NT2/D1 (cell line): ENCODE measurements around the gene BACE2.
"Not testable (repeated sequence)": the region's sequence is repeated elsewhere in the genome, so short reads cannot be mapped to it uniquely, and the experiment has no call there.

Source experiments
- DNase-seq: peaks from one replicate; pipeline ENCODE4 v3.0.0-alpha.2; 2011; ENCODE audit warnings: low read depth, low spot score
- H3K27me3 ChIP-seq: 2 replicates; pipeline ENCODE4 v1.6.0; 2011; ENCODE audit warnings: mild to moderate bottlenecking; ENCODE audit not compliant: insufficient read length, insufficient read depth
- H3K36me3 ChIP-seq: 2 replicates; pipeline ENCODE4 v1.6.1; 2011; ENCODE audit warnings: mild to moderate bottlenecking, low read length, mixed read lengths; ENCODE audit not compliant: insufficient read depth, insufficient read length
- H3K4me1 ChIP-seq: 2 replicates; pipeline ENCODE4 v1.5.1; 2011; ENCODE audit not compliant: insufficient read depth, insufficient read length
- H3K4me3 ChIP-seq: 2 replicates; pipeline ENCODE4 v1.5.1; 2011; ENCODE audit warnings: low read depth; ENCODE audit not compliant: insufficient read length
- H3K9ac ChIP-seq: 2 replicates; pipeline ENCODE4 v1.6.0; 2011; ENCODE audit warnings: low read depth; ENCODE audit not compliant: insufficient read length
- H3K9me3 ChIP-seq: 2 replicates; pipeline ENCODE4 v1.5.1; 2011; ENCODE audit warnings: mild to moderate bottlenecking, low read length; ENCODE audit not compliant: insufficient read depth
- SUZ12 ChIP-seq: IDR thresholded peaks from 2 replicates; pipeline ENCODE4 v1.6.1; 2011; ENCODE audit not compliant: insufficient read length, insufficient read depth; ENCODE audit errors: extremely low read depth
- YY1 ChIP-seq: IDR thresholded peaks from 2 replicates; pipeline ENCODE4 v1.6.1; 2011; ENCODE audit not compliant: insufficient read length, insufficient read depth
- ZNF274 ChIP-seq: IDR thresholded peaks from 2 replicates; pipeline ENCODE4 v1.6.1; 2011; ENCODE audit warnings: mild to moderate bottlenecking, low read depth, low read length

Gene BACE2

DNA sequence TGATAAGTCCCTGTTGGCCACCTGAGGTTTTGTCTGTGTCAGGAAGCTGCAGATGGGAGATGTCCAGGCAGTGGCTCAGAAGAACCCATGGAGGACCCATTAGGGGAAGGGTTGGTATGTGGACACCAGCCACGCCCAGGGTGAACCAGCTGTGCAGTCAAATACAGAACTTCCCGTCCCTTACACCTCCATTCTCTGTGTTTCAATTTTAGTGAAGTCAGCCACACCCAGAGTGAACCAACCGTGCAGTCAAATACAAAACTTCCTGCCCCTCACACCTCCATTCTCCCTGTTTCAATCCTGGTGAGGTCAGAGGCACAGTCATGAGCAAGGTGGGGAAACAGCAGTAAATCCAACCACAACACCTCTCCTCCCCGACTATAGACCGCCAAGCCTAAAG, 27.4 kb downstream of the BACE2 start:
- Histone ChIP-seq H3K27me3 (no peaks in the 10 kb centered on the region), H3K4me3 (no peak overlapping the region), H3K9ac (no peak overlapping the region), H3K9me3 (no peaks in the 10 kb centered on the region; the same call in 1 of the 2 replicates), H3K4me1 (peaks cover 8% of the 10 kb centered on the region), H3K36me3 (peaks cover 6% of the 10 kb centered on the region)
- TF ChIP-seq SUZ12 (no peak), ZNF274 (no peak), YY1 (no peak)
- DNase-seq = no peak

DNA sequence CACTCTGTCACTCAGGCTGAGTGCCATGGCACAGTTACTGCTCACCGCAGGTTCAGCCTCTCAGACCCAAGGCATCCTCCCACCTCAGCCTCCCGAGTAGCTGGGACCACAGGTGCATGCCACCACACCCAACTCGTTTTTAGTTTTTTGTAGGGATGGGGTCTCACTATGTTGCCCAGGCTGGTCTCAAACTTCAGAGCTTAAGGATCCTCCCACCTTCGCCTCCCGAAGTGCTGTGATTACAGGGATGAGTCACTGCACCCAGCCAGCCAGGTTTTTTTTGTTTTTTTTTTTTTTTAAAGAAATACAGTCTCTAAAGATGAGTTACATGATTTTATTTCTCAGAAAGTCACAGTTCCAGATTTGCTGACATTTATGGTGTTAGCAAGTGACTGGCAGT, 29.0 kb downstream of the BACE2 start:
- H3K4me1 ChIP-seq = peaks cover 11% of the 10 kb centered on the region
- no peak for DNase-seq
- TF ChIP-seq YY1 = no peak
- no peak for TF ChIP-seq SUZ12
- no peak for TF ChIP-seq ZNF274

GRCh38 chr21:41197582-41197981, 29.6 kb downstream of the BACE2 start:
- Histone ChIP-seq H3K27me3 (no peaks in the 10 kb centered on the region), H3K4me3 (no peak overlapping the region), H3K9me3 (no peaks in the 10 kb centered on the region; the same call in 1 of the 2 replicates), H3K4me1 (peaks cover 11% of the 10 kb centered on the region), H3K36me3 (peaks cover 6% of the 10 kb centered on the region), H3K9ac (no peak overlapping the region)
- TF ChIP-seq YY1 (no peak), ZNF274 (no peak), SUZ12 (no peak)
- DNase-seq = no peak

More for the DNA sequence above, 29.0 kb downstream of the BACE2 start:
- no peak overlapping the region for H3K9ac ChIP-seq
- H3K27me3 ChIP-seq = no peaks in the 10 kb centered on the region
- no peaks in the 10 kb centered on the region; the same call in 1 of the 2 replicates for H3K9me3 ChIP-seq
- H3K4me3 ChIP-seq = no peak overlapping the region
- H3K36me3 ChIP-seq = peaks cover 6% of the 10 kb centered on the region

GRCh38 chr21:41198647-41199046, 30.7 kb downstream of the BACE2 start:
- H3K9ac ChIP-seq, H3K4me3 ChIP-seq, DNase-seq, H3K9me3 ChIP-seq, H3K36me3 ChIP-seq, H3K27me3 ChIP-seq: not testable (repeated sequence)
- H3K4me1 ChIP-seq = peaks cover 11% of the 10 kb centered on the region

DNA sequence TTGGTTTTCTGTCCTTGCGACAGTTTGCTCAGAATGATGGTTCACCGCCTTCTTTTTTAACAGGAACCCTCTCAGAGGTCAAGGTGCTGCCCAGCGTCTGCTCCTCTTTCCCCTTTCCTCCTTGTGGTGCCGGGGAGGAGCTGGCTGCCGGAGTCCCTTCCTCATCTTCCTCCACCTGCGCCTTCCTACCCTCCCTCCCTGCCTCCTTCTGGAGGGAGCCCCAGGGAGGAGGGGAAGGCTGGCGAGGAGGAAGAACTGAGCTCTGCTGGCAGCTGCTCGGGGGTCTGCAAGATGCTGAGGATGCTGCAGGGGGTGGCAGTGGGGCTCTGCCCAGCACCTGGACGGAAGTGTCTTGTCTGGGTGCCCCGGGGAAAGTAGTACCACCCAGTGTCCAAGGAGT, 31.2 kb downstream of the BACE2 start:
- no peak for DNase-seq
- Histone ChIP-seq H3K4me1 (peaks cover 11% of the 10 kb centered on the region), H3K27me3 (no peaks in the 10 kb centered on the region), H3K9ac (no peak overlapping the region), H3K9me3 (no peaks in the 10 kb centered on the region; the same call in 1 of the 2 replicates), H3K36me3 (peaks cover 6% of the 10 kb centered on the region), H3K4me3 (no peak overlapping the region)
- no peak for TF ChIP-seq ZNF274
- no peak for TF ChIP-seq YY1
- no peak for TF ChIP-seq SUZ12

DNA sequence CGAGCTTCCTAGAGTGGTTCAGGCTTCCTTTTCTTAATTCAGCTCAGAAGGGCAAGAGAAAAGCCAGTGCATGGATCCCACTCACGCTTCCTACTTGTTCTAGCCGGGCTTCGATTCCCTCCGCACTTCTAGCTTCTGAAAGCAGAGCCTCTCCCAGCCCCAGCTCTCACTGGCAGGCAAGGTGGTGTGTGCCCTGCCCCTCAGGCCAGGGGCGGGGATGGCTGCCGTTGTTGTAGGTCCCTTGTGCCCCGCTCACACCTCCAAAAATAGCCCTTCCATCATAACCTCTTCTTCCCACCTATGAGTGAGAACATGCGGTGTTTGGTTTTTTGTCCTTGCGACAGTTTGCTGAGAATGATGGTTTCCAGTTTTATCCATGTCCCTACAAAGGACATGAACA, 31.6 kb downstream of the BACE2 start:
- Histone ChIP-seq H3K27me3 (no peaks in the 10 kb centered on the region), H3K36me3 (peaks cover 6% of the 10 kb centered on the region), H3K4me3 (no peak overlapping the region), H3K4me1 (peaks cover 11% of the 10 kb centered on the region), H3K9me3 (no peaks in the 10 kb centered on the region; the same call in 1 of the 2 replicates), H3K9ac (no peak overlapping the region)
- DNase-seq = no peak
- no peak for TF ChIP-seq SUZ12
- no peak for TF ChIP-seq ZNF274
- no peak for TF ChIP-seq YY1

GRCh38 chr21:41201385-41201784, 33.4 kb downstream of the BACE2 start:
- H3K27me3 ChIP-seq = no peaks in the 10 kb centered on the region
- no peak overlapping the region for H3K9ac ChIP-seq
- DNase-seq = no peak
- H3K4me3 ChIP-seq = no peak overlapping the region
- no peaks in the 10 kb centered on the region; the same call in 1 of the 2 replicates for H3K9me3 ChIP-seq
- TF ChIP-seq ZNF274 (no peak), YY1 (no peak), SUZ12 (no peak)
- H3K4me1 ChIP-seq = peaks cover 11% of the 10 kb centered on the region
- no peaks in the 10 kb centered on the region for H3K36me3 ChIP-seq

DNA sequence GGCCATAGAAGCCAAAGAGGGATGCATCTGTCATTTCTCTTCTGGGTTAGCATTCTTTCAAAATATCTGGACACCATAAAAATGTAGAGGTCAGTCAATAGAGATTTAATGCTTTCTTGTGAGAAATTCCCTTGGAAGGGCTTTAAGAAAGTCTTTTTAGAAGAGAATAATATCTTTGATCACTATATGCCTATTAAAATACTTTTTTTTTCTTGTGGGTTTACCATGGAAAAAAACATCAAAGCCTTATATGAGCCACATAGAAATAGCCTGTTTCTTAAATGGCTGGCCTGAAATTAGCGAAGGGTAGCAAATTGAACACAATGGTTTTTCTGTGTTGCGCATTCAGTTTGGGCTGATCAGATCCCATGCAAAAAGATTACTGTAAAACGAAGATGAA, 36.8 kb downstream of the BACE2 start:
- TF ChIP-seq ZNF274 (no peak), YY1 (no peak), SUZ12 (no peak)
- H3K36me3 ChIP-seq = no peaks in the 10 kb centered on the region
- no peak overlapping the region for H3K9ac ChIP-seq
- no peak overlapping the region for H3K4me3 ChIP-seq
- H3K27me3 ChIP-seq = no peaks in the 10 kb centered on the region
- no peak for DNase-seq
- no peaks in the 10 kb centered on the region for H3K9me3 ChIP-seq
- H3K4me1 ChIP-seq = peaks cover 8% of the 10 kb centered on the region
